GM12892 (cell line): ENCODE results near the gene NDRG3.

Source experiments
- POLR2A ChIP-seq: IDR thresholded peaks from 2 replicates; pipeline ENCODE4 v1.6.1; 2011; ENCODE audit warnings: low read depth, low read length, control low read depth
- TAF1 ChIP-seq: IDR thresholded peaks from 2 replicates; pipeline ENCODE4 v1.6.1; 2011; ENCODE audit warnings: low read depth, mild to moderate bottlenecking, control low read depth, low read length, borderline replicate concordance

- TF ChIP-seq POLR2A = no peak
- TF ChIP-seq TAF1 = no peak
Observed at GRCh38 chr20:36791862-36792261, 46.0 kb upstream of the NDRG3 start.
